Hepatocyte (in vitro differentiated cells): Measurements from ENCODE around the gene NOC3L.

ENCODE experiments used
- CTCF ChIP-seq: fragments of 200-600 bp; sonication (generic); IDR thresholded peaks from 2 replicates; pipeline ENCODE4 v1.5.1; 2016; ENCODE audit warnings: antibody characterized with exemption, mild to moderate bottlenecking; ENCODE audit not compliant: poor library complexity
- EZH2 ChIP-seq: fragments of 200-600 bp; sonication (generic); IDR thresholded peaks from 2 replicates; pipeline ENCODE4 v1.6.1; 2016; ENCODE audit warnings: antibody characterized with exemption, mild to moderate bottlenecking, borderline replicate concordance

- no peak for TF ChIP-seq CTCF
- no peak for TF ChIP-seq EZH2
Observed at GRCh38 chr10:94343151-94343550, 19.6 kb downstream of the NOC3L start.
